Astrocyte (in vitro differentiated cells and primary cell): ENCODE measurements around the gene ZNF512B. TPM values are rescaled to one million over a fixed set of nuclear protein-coding genes. Genes with fewer than 3 reads are reported as not detected.
"Not testable (repeated sequence)": the region's sequence is repeated elsewhere in the genome, so short reads cannot be mapped to it uniquely, and the experiment has no call there.

Experiments used
- DNase-seq: peaks from one replicate; pipeline ENCODE4 v3.0.0-alpha.2; 2010; ENCODE audit warnings: low read depth
- FAIRE-seq: peaks from 2 replicates; lab custom pipeline; 2011; peaks lifted over from hg19 to GRCh38; lab: Jason Lieb, UNC
- H2AFZ ChIP-seq: 2 replicates; pipeline ENCODE4 v1.6.0; 2012; ENCODE audit warnings: low read depth, low read length, inconsistent platforms
- H3K27ac ChIP-seq: 2 replicates; pipeline ENCODE4 v1.5.1; 2011; ENCODE audit warnings: low read depth, low read length, inconsistent platforms
- H3K27me3 ChIP-seq: 2 replicates; pipeline ENCODE4 v1.6.0; 2011; ENCODE audit warnings: low read length, inconsistent platforms; ENCODE audit not compliant: insufficient read depth
- H3K36me3 ChIP-seq: 2 replicates; pipeline ENCODE4 v1.5.1; 2011; ENCODE audit warnings: low read length, inconsistent platforms; ENCODE audit not compliant: insufficient read depth
- H3K4me1 ChIP-seq: 2 replicates; pipeline ENCODE4 v1.5.1; 2011; ENCODE audit warnings: low read length, inconsistent platforms; ENCODE audit not compliant: insufficient read depth
- H3K4me2 ChIP-seq: 2 replicates; pipeline ENCODE4 v1.6.0; 2012; ENCODE audit warnings: low read length, inconsistent platforms
- H3K4me3 ChIP-seq: 2 replicates; pipeline ENCODE4 v1.5.1; 2011; ENCODE audit warnings: low read depth, mild to moderate bottlenecking, low read length, inconsistent platforms; ENCODE audit not compliant: insufficient read depth
- H3K79me2 ChIP-seq: 2 replicates; pipeline ENCODE4 v1.6.0; 2012; ENCODE audit warnings: mild to moderate bottlenecking, low read length, inconsistent platforms; ENCODE audit not compliant: insufficient read depth
- H3K9ac ChIP-seq: 2 replicates; pipeline ENCODE4 v1.6.0; 2012; ENCODE audit warnings: mild to moderate bottlenecking, low read length, inconsistent platforms
- H3K9me3 ChIP-seq: 2 replicates; pipeline ENCODE4 v1.5.1; 2012; ENCODE audit warnings: low read depth, mild to moderate bottlenecking, low read length, inconsistent platforms; ENCODE audit not compliant: insufficient read depth
- H4K20me1 ChIP-seq: 2 replicates; pipeline ENCODE4 v1.6.0; 2012; ENCODE audit warnings: low read length, inconsistent platforms; ENCODE audit not compliant: insufficient read depth
- H3K27ac Mint-ChIP-seq: one replicate; pipeline ENCODE4 v1.8.0; 2021; ENCODE audit warnings: mild to moderate bottlenecking, mixed read lengths; ENCODE audit not compliant: unreplicated experiment
- H3K27me3 Mint-ChIP-seq: one replicate; pipeline ENCODE4 v1.8.0; 2021; ENCODE audit warnings: low read depth, mixed read lengths; ENCODE audit not compliant: unreplicated experiment
- H3K36me3 Mint-ChIP-seq: one replicate; pipeline ENCODE4 v1.8.0; 2021; ENCODE audit warnings: low read depth, mixed read lengths; ENCODE audit not compliant: unreplicated experiment
- H3K4me1 Mint-ChIP-seq: one replicate; pipeline ENCODE4 v1.8.0; 2021; ENCODE audit warnings: low read depth, mixed read lengths; ENCODE audit not compliant: unreplicated experiment
- H3K4me3 Mint-ChIP-seq: one replicate; pipeline ENCODE4 v1.8.0; 2021; ENCODE audit warnings: mild to moderate bottlenecking, moderate library complexity, mixed read lengths; ENCODE audit not compliant: unreplicated experiment
- H3K9me3 Mint-ChIP-seq: one replicate; pipeline ENCODE4 v1.8.0; 2021; ENCODE audit warnings: mild to moderate bottlenecking, mixed read lengths; ENCODE audit not compliant: unreplicated experiment
- EZH2 ChIP-seq: IDR thresholded peaks from 2 replicates; pipeline ENCODE4 v1.6.1; 2012; ENCODE audit warnings: mild to moderate bottlenecking, low read length, inconsistent platforms; ENCODE audit not compliant: insufficient read depth
- total RNA-seq: library from RNA; stranded (reverse); gene quantifications from 2 replicates; pipeline ENCODE4 v1.2.1, GENCODE V29; 2021
- TF ChIP-seq, protein P1 (sequence below): IDR thresholded peaks from 2 replicates; pipeline ENCODE4 v1.5.1; 2011; ENCODE audit warnings: low read depth, mild to moderate bottlenecking, inconsistent platforms, low read length, moderate library complexity; ENCODE audit not compliant: insufficient read depth

The ZNF512B gene
- total RNA-seq, 1 donor from 2014 or later = 27.7 TPM

DNA sequence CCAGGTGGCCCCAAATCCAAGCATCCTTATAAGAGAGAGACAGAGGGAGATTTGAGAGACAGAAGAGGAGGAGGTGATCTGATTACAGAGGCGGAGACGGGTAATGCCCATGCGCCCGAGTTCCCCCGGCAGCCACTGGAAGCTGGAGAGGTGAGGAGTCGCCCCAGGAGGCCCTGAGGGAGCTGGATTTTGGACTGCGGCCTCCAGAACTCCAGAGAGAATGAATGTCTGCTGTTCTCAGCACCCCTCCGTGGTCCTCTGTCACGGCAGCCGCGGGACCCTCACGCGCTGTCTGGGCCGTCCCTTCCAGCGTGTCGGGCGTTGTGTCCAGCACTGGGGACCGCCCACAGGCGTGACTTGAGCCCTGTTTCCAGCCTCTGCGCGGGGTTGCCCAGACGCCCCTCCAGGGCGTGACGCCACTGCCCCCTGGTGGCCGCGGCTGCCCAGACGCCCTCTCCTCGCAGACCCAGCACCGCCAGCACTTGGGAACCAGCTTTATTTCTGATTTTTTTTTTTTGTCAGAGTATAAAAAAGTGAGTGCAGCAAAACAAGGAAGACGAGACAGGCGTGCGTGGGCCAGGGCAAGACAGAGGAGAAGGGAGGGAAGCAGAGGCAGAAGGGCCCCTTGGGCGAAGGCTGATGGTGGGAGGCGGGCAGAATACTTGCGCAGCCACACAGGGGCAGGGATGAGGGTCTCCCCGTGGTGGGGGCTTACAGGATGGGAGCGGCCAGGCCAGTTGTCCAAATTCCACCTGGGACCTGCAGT lies 4.1 kb upstream of the ZNF512B start:
- FAIRE-seq = no peak
- H3K27me3 Mint-ChIP-seq = no peaks in the 10 kb centered on the region
- peaks cover 17% of the 10 kb centered on the region for H3K4me1 Mint-ChIP-seq
- Histone ChIP-seq H3K9me3 (no peaks in the 10 kb centered on the region), H3K4me2 (peak overlapping the region; percentile 84), H2AFZ (peak overlapping the region; percentile 87), H3K27ac (no peak overlapping the region), H3K4me3 (peak overlapping the region; percentile 40), H4K20me1 (peaks cover 4% of the 10 kb centered on the region), H3K4me1 (peaks cover 33% of the 10 kb centered on the region), H3K9ac (peak overlapping the region; percentile 47), H3K79me2 (peaks cover 5% of the 10 kb centered on the region), H3K36me3 (no peaks in the 10 kb centered on the region), H3K27me3 (no peaks in the 10 kb centered on the region)
- no peaks in the 10 kb centered on the region for H3K9me3 Mint-ChIP-seq
- H3K4me3 Mint-ChIP-seq = no peak overlapping the region
- no peak overlapping the region for H3K27ac Mint-ChIP-seq
- peak; percentile 50 for DNase-seq
- H3K36me3 Mint-ChIP-seq = peaks cover 2% of the 10 kb centered on the region
- no peak for TF ChIP-seq EZH2
- TF ChIP-seq, protein P1, sequence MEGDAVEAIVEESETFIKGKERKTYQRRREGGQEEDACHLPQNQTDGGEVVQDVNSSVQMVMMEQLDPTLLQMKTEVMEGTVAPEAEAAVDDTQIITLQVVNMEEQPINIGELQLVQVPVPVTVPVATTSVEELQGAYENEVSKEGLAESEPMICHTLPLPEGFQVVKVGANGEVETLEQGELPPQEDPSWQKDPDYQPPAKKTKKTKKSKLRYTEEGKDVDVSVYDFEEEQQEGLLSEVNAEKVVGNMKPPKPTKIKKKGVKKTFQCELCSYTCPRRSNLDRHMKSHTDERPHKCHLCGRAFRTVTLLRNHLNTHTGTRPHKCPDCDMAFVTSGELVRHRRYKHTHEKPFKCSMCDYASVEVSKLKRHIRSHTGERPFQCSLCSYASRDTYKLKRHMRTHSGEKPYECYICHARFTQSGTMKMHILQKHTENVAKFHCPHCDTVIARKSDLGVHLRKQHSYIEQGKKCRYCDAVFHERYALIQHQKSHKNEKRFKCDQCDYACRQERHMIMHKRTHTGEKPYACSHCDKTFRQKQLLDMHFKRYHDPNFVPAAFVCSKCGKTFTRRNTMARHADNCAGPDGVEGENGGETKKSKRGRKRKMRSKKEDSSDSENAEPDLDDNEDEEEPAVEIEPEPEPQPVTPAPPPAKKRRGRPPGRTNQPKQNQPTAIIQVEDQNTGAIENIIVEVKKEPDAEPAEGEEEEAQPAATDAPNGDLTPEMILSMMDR = peak; percentile 91

DNA sequence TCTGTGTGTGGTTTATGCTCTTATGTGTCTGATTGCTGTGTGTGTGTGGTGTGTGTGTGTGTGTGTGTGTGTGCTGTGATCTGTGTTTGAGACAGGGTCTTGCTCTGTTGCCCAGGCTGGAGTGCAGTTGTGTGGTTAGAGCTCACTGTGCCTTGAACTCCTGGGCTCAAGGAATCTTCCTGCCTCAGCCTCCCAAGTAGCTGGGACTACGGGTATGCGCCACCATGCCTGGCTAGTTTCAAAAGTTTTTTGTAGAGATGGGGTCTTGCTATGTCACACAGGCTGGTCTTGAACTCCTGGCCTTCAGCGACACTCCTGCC lies 3.4 kb upstream of the ZNF512B start:
- peaks cover 15% of the 10 kb centered on the region for H3K4me1 Mint-ChIP-seq
- H3K9me3 ChIP-seq = peaks cover 2% of the 10 kb centered on the region
- no peaks in the 10 kb centered on the region for H3K27me3 Mint-ChIP-seq
- H3K4me2 ChIP-seq = no peak overlapping the region
- H3K27me3 ChIP-seq = no peaks in the 10 kb centered on the region
- peaks cover 2% of the 10 kb centered on the region for H3K36me3 Mint-ChIP-seq
- no peaks in the 10 kb centered on the region for H3K36me3 ChIP-seq
- no peak overlapping the region for H3K9ac ChIP-seq
- H3K4me3 ChIP-seq = no peak overlapping the region
- no peak overlapping the region for H2AFZ ChIP-seq
- peaks cover 4% of the 10 kb centered on the region for H4K20me1 ChIP-seq
- DNase-seq (no peak), FAIRE-seq (no peak)
- H3K79me2 ChIP-seq = peaks cover 12% of the 10 kb centered on the region
- H3K4me3 Mint-ChIP-seq = no peak overlapping the region
- peaks cover 30% of the 10 kb centered on the region for H3K4me1 ChIP-seq
- no peak overlapping the region for H3K27ac Mint-ChIP-seq
- no peak overlapping the region for H3K27ac ChIP-seq
- TF ChIP-seq EZH2 = no peak
- TF ChIP-seq, protein P1 = no peak
- no peaks in the 10 kb centered on the region for H3K9me3 Mint-ChIP-seq

DNA sequence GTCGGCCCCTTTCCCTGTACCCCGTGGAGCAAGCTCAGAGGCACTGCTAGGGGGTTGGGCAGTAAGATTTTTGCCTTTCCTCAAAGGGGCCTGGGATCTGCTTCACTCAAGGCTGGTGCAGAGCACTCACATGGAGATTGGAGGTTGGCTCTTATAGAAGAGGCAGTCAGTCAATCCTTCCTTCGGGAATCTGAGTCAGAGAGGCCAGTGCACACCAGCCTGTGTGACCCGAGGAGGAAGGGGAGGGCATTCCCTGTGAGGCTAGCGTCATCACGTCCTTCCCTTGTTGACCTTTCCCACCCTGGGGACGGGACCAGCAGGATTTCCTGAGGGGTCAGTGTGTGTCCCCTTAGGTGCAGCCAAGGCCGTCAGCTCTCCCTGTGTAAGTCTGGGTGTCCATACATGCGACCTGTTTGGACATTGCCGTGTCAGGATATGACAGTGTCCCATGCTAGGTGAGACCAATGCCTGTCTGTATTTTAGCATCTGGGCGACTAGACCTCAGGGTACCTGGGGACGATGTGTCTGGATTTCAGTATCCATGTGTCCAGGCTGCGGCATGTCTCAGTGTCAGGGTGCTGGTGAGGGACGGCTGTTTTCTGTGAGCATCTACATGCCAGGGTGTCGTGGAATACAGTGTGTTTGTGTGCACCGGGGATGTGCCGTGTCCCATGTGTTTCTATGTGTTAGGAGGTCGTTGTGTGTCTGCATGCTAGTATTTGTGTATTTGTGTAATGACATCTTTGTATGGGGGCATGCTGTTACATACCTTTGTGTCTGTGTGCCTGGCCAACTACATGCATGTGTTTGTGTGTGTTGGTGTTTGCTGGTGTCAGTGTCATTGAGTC lies 2.8 kb upstream of the ZNF512B start:
- H3K27ac ChIP-seq = no peak overlapping the region
- H3K9me3 ChIP-seq = peaks cover 8% of the 10 kb centered on the region
- no peak overlapping the region for H2AFZ ChIP-seq
- Mint-ChIP-seq H3K9me3 (no peaks in the 10 kb centered on the region), H3K27me3 (no peaks in the 10 kb centered on the region), H3K4me3 (peak overlapping the region; percentile 57), H3K27ac (no peak overlapping the region), H3K4me1 (peaks cover 10% of the 10 kb centered on the region), H3K36me3 (peaks cover 2% of the 10 kb centered on the region)
- no peak for FAIRE-seq
- no peak overlapping the region for H3K4me2 ChIP-seq
- DNase-seq = no peak
- H3K9ac ChIP-seq = no peak overlapping the region
- no peaks in the 10 kb centered on the region for H3K27me3 ChIP-seq
- H4K20me1 ChIP-seq = peaks cover 3% of the 10 kb centered on the region
- H3K4me3 ChIP-seq = no peak overlapping the region
- TF ChIP-seq EZH2 = no peak
- TF ChIP-seq, protein P1 = no peak
- peaks cover 2% of the 10 kb centered on the region for H3K36me3 ChIP-seq
- peaks cover 17% of the 10 kb centered on the region for H3K79me2 ChIP-seq
- H3K4me1 ChIP-seq = peaks cover 24% of the 10 kb centered on the region

DNA sequence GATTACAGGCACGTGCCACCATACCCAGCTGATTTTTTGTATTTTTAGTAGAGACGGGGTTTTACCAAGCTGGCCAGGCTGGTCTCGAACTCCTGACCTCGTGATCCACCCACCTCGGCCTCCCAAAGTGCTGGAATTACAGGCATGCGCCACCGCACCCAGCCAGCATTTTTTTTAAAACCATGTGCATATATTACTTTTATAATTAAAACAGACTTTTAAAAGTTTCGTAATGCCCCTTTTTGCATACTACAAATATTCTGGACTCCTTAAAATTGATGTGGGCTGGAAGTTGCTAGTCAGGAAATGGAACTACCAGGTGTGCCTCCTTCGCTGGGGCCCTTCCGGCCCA lies 2.2 kb upstream of the ZNF512B start:
- H3K4me3 Mint-ChIP-seq = peak overlapping the region; percentile 57
- FAIRE-seq, H3K4me3 ChIP-seq, H3K36me3 ChIP-seq, H3K4me2 ChIP-seq, H3K9me3 Mint-ChIP-seq, H3K27me3 Mint-ChIP-seq, H2AFZ ChIP-seq, H3K27ac Mint-ChIP-seq, H3K27ac ChIP-seq, H4K20me1 ChIP-seq, H3K4me1 Mint-ChIP-seq, H3K9ac ChIP-seq, H3K27me3 ChIP-seq, H3K36me3 Mint-ChIP-seq, DNase-seq: not testable (repeated sequence)
- Histone ChIP-seq H3K79me2 (peaks cover 23% of the 10 kb centered on the region), H3K4me1 (peaks cover 21% of the 10 kb centered on the region), H3K9me3 (peaks cover 14% of the 10 kb centered on the region)
